ENCODE data around the gene GRIFIN.

Gene GRIFIN

DNA sequence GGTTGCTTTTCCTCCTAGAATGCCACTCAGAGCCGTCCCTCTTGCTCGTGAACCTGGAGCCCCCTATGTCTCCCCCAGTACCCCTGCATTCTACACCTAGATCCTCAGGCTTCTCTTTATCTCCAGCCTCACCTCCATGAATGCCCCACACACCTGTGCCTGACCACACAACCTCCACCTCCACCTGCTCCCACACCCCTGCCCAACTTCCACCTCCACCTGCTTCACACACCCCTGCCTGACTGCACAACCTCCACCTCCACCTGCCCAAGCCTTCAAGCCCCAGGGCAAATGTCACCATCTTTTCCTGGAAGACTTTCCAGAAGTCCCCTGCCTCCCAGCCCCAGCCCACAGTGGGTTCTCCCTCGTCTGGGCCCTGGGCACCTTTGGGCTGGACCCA lies 36.5 kb upstream of the GRIFIN start:
- DNase-seq (ENCODE audit: low read depth in 2 of 2, low spot score in 1 of 2) = no peak

GRCh38 chr7:2512179-2512661 lies 36.0 kb upstream of the GRIFIN start:
- DNase-seq (ENCODE audit: low read depth in 2 of 2, low spot score in 1 of 2) = no peak

DNA sequence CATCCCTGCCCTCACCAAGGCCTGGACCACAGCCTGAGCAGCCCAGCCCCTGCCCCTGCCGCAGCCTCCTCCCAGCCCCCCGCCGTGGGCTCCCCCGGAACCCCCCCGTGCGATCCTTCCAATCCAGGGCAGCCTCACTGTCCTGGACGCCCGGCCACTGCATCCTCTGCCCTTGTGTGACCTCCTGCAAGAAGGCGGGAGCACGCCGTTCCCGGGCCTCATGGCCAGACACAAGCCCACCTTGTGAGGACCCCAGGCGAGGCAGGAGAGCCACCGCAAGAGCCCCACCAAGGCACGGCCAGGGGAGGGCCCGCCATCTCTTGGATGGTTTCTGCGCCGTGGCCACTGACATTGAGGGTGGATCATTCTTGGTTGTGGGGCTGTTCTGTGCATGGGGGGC lies 35.6 kb upstream of the GRIFIN start:
- DNase-seq (ENCODE audit: low read depth in 2 of 2, low spot score in 1 of 2) = no peak

DNA sequence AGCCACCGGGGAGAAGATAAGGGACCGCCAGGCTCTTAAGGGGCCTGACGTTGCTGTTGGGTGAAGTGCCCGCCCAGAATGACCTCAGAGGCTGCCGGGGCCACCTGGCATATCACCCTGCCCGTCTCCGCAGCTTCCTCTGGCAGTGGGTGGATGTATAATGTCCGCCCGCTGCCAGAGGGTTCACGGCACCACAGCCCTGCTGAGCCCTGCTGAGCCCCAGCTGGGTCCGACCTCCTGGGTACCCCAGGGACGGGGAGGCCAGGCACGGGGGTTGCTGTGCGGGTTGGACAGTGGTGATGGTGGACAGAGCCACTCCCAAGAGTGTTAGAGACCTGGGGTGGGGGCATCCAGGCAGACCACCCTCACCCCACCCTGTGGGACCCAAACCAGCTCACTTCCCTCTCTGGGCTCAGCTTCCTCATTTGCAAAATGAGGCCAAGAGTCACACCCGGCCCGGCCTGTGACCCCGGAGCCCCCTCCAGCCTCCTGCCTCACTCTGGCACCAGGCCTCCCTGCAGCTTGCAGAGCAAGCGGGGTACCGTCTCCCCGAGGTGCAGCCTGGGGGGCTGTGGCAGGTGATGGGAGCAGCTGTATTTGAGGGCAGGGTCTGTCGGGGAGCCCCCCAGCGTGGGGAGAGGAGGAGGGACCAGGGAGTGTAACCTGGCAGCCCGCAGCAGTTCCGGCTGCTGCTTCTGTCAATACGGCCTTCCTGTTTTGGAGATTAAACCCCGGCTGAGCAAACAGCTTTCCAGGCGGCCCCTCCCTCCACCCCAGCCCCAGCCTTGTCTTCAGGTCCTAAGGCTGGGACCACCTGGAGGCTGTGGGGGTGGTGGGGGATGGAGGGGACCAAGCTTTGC lies 34.9 kb upstream of the GRIFIN start:
- no peak for DNase-seq (ENCODE audit: low read depth in 2 of 2, low spot score in 1 of 2)

DNA sequence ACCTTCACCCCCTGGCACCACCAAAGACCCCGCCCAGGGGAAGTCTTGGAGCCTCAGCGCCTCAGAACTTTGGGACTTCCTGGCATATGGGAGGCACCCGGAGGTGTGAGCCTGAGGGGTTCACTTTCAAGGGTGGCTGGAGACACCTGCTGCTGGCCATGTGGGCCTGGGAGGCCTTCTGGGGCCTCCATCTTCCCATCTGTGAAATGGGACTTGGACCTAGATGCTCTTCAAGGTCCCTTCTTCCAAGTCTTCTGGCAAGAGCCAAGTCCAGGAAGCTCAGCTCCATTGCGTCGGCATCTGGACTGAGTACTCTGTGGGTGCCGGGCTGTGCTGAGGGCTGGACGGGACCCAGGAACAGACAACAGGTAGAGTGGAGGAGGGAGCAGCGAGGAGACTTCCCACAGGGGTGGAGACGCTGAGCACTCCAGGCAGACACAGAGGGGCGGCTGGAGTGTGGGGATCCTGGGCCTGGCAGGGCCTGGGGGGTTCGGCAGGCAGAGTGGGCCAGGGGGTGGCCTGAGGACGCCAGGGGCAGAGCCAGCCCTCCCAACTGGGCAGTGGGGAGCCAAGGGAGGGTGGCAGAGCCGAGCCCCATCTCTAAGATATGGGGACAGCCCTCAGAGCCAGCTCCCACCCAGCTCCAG lies 34.1 kb upstream of the GRIFIN start:
- no peak for DNase-seq (ENCODE audit: low read depth in 2 of 2, low spot score in 1 of 2)

DNA sequence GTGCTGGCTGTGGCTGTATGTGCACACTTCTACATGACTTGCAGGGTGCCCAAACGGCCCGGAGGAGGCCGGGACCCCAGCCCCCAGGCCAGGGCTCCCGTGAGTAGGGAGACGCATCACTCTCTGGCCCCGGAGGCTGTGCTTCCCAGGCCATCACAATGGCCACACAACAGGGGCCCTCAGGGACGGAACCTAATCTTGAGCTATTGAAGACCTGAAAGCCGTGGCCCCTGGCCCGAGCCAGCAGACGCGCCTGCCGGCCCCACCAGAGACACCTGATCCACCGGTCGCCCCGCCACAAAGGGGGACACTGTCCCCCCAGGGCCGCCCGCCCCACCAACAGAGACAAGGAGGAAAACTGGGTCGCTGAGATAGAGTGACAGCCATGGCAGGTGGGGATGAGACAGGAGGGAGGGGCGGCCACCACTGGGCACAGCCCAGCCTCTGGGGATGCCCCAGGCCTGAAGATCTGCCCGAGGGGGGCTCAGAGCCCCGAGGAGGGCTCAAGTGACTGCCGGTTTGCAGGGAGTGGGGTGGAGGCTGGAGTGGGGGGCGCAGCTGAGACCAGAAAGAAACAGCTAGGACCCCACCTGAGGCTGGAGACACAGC lies 33.2 kb upstream of the GRIFIN start:
- DNase-seq (ENCODE audit: low read depth in 2 of 2, low spot score in 1 of 2) = no peak

- peak in 1 of 2 donors; percentile 62 for DNase-seq (ENCODE audit: low read depth in 2 of 2, low spot score in 1 of 2)
Measured at GRCh38 chr7:2508327-2509215, 32.4 kb upstream of the GRIFIN start.

DNA sequence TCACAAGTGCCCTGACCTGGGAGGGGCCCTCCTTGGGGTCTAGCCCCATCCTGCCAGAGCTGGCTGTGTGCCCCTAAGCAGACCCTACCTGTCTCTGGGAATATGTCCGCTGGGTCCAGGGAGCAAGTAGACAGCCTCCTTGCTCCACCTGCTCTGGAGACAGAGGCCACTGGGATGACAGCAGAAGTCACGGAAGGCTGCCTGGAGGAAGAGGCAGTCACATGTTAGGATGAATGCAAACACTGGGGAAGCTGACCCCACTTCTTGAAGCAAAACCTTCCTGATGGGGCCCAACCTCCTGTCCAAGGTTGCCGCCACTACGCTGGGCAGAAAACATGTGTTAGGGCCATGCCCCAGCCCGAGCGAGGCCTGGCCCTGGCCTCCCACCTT lies 31.7 kb upstream of the GRIFIN start:
- no peak for DNase-seq (ENCODE audit: low read depth in 2 of 2, low spot score in 1 of 2)

DNA sequence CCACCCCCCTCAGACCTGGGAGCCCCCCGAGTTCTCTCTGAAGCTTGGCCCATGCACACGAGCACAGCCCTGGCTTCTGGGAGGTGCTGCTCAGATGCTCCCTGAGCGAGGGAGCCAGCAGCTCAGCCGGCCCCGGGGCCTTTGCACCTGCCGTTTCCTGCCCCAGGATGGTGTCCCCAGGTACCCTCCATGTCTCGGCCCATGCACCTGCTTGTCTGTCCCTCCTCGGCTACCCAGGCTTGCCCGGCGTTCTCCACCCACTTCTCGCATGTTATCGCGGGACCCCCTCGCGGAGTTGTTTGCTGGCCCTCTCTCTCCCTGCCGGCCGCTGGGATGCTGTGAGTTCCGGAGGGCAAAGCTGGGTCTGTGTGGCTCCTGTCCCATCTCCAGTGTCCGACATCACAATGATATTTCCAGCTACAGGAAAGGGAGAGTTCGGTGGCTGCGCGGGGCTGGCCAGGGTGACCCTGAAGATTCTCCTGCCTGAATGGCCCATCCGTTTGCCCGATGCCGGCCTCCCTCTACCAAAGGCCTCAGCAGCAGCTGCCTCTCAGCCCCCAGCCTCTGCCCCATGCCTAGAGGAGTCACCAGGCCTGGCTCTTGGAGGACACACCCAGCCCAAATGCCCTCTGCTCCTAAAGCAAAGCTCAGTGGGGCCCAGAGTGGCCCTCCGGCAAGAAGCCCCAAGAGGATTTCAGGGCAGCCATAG lies 31.2 kb upstream of the GRIFIN start:
- DNase-seq (ENCODE audit: low read depth in 2 of 2, low spot score in 1 of 2) = no peak

GRCh38 chr7:2505401-2505800 lies 29.2 kb upstream of the GRIFIN start:
- DNase-seq (ENCODE audit: low read depth in 2 of 2, low spot score in 1 of 2) = no peak

- no peak for DNase-seq (ENCODE audit: low read depth in 2 of 2, low spot score in 1 of 2)
Measured at GRCh38 chr7:2504889-2505375, 28.7 kb upstream of the GRIFIN start.

DNA sequence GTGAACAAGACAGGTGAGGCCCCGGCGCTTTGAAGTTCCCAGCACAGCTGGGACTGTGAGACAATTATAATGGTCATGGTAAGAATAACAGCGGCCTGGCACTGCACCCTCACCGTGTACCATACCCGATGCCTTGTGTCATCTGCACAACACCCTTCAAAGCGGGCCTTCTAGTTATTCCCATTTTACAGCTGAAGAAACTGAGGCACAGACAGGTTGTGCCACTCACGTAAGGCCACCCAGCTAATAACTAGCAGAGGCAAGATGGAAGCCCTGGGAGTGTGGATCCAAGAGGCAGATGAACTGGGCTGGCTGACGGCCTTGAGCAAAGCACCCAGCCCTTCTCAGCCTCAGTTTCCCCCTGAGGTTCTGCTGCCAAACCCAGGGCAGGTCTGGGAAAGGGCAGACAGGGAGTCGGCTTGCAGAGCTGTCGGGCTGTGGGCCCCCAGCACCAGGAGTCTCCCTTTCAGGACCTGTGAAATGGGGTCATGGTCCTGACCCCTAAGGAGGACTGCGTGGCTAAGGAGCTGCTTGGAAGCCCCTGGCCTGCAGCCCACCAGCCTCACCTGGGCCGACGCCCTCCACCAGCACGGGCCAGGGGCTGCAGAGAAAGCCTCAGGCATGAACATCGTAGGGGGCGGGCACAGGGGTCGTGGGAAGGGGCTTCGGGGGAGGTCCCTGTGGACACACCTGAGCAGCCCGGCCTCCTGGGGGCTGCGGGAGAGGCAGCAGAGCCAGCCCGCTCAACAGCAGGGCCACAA lies 28.1 kb upstream of the GRIFIN start:
- no peak for DNase-seq (ENCODE audit: low read depth in 2 of 2, low spot score in 1 of 2)

DNA sequence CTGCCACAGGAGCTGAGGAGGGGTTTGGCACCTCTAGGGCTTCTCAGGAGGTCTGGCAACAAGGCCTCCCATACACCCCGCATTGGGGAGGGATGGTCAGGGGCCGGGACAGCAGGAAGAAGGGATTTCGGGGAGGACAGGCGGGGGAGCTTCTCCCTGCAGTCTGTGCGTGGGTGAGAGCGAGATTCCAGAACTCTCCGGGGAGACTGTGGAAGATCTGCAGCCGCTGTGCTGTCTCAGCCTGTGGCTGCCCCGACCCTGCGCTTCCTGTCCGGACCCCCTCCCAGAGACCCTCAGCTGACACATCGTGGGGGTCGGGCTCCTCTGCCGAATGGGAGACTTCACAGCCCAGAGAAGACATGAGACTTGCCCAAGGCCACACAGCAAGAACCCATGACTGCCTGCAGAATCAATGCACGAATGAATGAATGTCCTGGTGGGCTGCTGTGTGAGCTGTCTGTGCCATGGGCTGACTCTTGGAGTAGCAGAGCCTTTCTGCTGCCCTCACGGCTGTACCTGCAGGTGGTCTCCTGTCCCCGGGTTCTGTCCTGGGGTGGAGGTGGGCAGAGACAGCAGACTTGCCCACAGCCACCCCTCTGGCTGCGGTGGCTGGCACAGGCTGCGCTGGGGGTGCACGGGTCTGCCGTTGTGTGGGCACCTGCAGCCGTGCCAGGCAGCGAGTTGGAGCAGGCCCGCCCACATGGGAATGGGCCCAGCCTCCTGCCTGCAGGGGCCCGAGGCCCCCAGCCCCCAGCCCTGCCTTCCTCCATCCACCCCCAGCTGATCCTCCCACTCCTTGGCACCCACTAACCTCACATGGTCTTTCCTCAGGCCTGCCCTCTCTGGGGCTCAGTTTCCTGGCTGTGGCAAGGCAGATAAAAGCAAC lies 27.1 kb upstream of the GRIFIN start:
- no peak for DNase-seq (ENCODE audit: low read depth in 2 of 2, low spot score in 1 of 2)

- DNase-seq (ENCODE audit: low read depth in 2 of 2, low spot score in 1 of 2) = no peak
Measured at GRCh38 chr7:2502647-2502966, 26.4 kb upstream of the GRIFIN start.

GRCh38 chr7:2501947-2502646 lies 25.9 kb upstream of the GRIFIN start:
- no peak for DNase-seq (ENCODE audit: low read depth in 2 of 2, low spot score in 1 of 2)

- DNase-seq (ENCODE audit: low read depth in 2 of 2, low spot score in 1 of 2) = no peak
Measured at GRCh38 chr7:2500701-2501100, 24.5 kb upstream of the GRIFIN start.

DNA sequence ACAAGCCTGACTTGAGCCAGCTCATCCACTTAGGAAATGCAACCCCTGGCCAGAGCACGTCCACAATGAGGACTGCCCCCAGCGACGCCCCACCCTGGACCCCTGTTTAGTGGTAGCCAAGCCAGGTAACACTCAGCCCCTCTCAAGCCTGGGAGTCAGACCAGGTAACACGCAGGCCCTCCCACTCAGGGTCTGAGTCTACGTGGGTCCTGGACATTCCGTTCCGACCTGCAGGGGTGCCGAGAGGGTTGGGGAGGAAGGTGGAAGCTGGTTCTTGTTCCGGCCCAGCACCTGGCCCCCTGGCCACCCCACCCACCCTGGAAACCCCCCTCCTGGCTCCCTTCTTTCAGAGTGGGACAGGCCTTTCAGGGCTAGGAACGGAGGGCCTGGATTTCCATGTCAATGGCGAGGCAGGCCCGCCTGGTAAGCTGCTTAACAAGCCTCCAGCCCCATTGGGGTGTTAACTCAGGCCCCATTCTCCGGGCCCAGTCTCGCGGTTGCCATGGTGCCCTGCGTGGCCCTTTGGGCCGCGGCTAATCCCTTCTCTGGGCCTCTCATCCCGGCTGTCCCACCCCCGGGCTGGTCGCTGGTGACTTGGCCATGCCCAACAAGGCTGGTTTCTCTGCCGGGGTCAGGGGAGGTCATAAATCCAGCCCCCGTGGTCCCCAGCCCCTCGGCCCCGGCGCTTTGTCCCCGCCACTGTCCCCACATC lies 23.7 kb upstream of the GRIFIN start:
- DNase-seq (ENCODE audit: low read depth in 2 of 2, low spot score in 1 of 2) = no peak

DNA sequence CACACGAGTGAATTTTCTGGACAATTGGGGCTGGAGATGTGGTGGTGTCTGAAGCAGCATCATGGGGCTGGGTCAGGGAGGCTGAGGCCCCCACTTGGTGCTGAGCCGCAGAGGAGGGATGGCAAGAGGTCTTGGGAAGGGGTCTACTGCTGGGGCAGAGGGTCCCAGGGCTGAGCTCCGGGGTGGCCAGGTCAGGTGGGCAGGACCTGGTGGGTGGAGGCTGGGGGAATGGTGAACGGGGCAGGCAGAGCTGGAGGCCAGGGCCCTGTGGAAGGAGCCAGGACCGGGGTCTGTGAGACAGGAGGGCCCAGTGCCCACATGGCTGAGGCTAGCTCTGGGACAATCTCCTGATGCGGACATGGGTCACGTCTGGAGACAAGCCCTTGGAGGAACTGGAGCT lies 23.0 kb upstream of the GRIFIN start:
- no peak for DNase-seq (ENCODE audit: low read depth in 2 of 2, low spot score in 1 of 2)

Measured in stimulated activated CD8-positive, alpha-beta memory T cell treated with anti-CD3 and anti-CD28 coated beads, Interleukin-4, amount 100 ng/mL, for 4 hours (primary cell).